ENCODE data around the gene PDLIM3. TPM values are rescaled to one million over a fixed set of nuclear protein-coding genes. Genes with fewer than 3 reads are reported as not detected.
A peak's percentile ranks its signal among the peaks of the same experiment; 100 is the strongest.

Gene PDLIM3
- total RNA-seq, 1 donor from 2014 or later: 63.0 TPM

DNA sequence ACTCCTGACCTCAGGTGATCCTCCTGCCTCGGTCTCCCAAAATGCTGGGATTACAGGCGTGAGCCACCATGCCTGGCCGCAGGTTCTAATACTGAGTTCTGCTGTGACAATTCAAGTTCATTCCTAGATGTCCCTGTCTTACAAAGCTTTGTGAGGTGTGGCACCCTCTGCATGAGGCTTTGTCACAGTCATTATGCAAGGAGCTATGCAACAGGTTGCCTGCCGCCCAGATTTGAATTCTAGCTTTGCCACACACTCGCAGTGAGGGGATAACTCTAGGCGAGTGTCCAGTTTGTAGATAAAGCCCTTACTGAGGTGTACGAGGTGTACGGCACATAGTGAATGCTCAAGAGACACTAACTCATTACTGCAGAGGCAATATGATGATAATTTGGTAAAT lies 67.3 kb downstream of the PDLIM3 start:
- Mint-ChIP-seq H3K4me1 (ENCODE audit: low read depth) (peaks cover 43% of the 10 kb centered on the region), H3K9me3 (ENCODE audit: low read depth) (no peaks in the 10 kb centered on the region), H3K4me3 (ENCODE audit: unreplicated experiment) (no peak overlapping the region), H3K36me3 (ENCODE audit: low read depth) (no peaks in the 10 kb centered on the region), H3K27ac (ENCODE audit: unreplicated experiment) (no peak overlapping the region), H3K27me3 (ENCODE audit: low read depth) (no peaks in the 10 kb centered on the region)
- no peak for DNase-seq (ENCODE audit: low spot score)
- TF ChIP-seq, protein P1, sequence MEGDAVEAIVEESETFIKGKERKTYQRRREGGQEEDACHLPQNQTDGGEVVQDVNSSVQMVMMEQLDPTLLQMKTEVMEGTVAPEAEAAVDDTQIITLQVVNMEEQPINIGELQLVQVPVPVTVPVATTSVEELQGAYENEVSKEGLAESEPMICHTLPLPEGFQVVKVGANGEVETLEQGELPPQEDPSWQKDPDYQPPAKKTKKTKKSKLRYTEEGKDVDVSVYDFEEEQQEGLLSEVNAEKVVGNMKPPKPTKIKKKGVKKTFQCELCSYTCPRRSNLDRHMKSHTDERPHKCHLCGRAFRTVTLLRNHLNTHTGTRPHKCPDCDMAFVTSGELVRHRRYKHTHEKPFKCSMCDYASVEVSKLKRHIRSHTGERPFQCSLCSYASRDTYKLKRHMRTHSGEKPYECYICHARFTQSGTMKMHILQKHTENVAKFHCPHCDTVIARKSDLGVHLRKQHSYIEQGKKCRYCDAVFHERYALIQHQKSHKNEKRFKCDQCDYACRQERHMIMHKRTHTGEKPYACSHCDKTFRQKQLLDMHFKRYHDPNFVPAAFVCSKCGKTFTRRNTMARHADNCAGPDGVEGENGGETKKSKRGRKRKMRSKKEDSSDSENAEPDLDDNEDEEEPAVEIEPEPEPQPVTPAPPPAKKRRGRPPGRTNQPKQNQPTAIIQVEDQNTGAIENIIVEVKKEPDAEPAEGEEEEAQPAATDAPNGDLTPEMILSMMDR (IDR thresholded peaks at IDR 0.05): no peak

DNA sequence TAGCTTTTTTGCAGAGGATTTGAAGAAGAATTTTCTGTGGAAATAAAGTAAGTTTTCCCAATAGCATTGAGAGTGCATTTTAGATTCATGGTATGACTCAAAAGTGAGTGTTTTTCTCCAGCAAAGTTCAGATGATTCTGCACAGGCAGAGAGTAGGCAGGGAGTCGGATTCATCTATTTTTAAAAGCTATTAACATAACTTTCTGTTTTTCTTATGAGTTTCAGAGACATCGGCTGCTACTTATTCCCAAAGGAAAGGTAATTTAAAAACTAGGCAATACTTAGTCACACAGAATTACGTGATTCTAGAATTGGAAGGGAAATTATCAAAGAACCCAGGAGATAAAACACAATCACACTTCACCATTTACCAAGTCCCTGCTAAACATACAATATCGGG lies 68.2 kb downstream of the PDLIM3 start:
- H3K9me3 Mint-ChIP-seq (ENCODE audit: low read depth): no peaks in the 10 kb centered on the region
- TF ChIP-seq, protein P1 (IDR thresholded peaks at IDR 0.05): no peak
- H3K27me3 Mint-ChIP-seq (ENCODE audit: low read depth): no peaks in the 10 kb centered on the region
- H3K4me3 Mint-ChIP-seq (ENCODE audit: unreplicated experiment): peak overlapping the region; percentile 49
- peaks cover 43% of the 10 kb centered on the region for H3K4me1 Mint-ChIP-seq (ENCODE audit: low read depth)
- no peak for DNase-seq (ENCODE audit: low spot score)
- peak overlapping the region; percentile 55 for H3K27ac Mint-ChIP-seq (ENCODE audit: unreplicated experiment)
- no peaks in the 10 kb centered on the region for H3K36me3 Mint-ChIP-seq (ENCODE audit: low read depth)

DNA sequence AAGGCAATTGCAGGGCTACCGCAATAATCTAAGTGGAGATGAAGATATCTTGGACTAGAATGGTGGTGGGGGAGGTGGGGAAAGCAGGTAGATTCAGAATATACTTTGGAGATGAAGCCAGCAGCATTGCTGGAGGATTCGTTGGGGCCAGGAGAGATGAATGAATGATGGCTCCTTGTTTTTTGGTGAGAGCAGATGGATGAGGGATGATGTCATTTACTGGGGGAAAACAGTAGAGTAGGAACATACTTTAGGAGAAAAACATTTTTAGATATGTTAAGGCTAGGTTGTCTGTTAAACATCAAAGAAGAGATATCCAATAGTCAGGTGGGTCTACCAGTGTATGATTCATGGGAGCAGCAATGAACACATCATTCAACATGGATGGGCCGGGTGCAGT lies 69.6 kb downstream of the PDLIM3 start:
- Mint-ChIP-seq H3K36me3 (ENCODE audit: low read depth) (no peaks in the 10 kb centered on the region), H3K27me3 (ENCODE audit: low read depth) (no peaks in the 10 kb centered on the region), H3K27ac (ENCODE audit: unreplicated experiment) (no peak overlapping the region), H3K4me3 (ENCODE audit: unreplicated experiment) (no peak overlapping the region), H3K9me3 (ENCODE audit: low read depth) (no peaks in the 10 kb centered on the region), H3K4me1 (ENCODE audit: low read depth) (peaks cover 43% of the 10 kb centered on the region)
- DNase-seq (ENCODE audit: low spot score): no peak
- TF ChIP-seq, protein P1 (IDR thresholded peaks at IDR 0.05): no peak

DNA sequence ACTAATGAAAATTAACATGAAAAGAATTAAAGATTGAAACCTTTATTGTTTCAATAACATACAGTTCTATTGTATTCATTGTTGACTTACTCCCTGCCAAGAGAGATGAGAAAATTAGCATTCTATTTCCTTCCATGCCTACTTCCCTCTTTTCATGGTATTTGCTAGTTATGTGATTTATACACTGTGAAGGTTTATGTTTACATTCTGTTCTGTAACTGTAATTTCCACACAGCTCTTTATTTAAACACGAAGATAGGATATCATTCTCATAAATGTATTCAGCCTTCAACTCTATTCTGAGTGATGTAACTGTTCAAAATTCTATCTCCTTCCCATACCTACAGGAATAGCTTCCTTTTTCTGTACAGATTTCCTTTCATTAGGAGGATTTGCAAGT lies 70.4 kb downstream of the PDLIM3 start:
- TF ChIP-seq, protein P1 (IDR thresholded peaks at IDR 0.05): no peak
- Mint-ChIP-seq H3K4me1 (ENCODE audit: low read depth) (peaks cover 38% of the 10 kb centered on the region), H3K4me3 (ENCODE audit: unreplicated experiment) (no peak overlapping the region), H3K27me3 (ENCODE audit: low read depth) (no peaks in the 10 kb centered on the region), H3K36me3 (ENCODE audit: low read depth) (peaks cover 2% of the 10 kb centered on the region), H3K27ac (ENCODE audit: unreplicated experiment) (no peak overlapping the region), H3K9me3 (ENCODE audit: low read depth) (no peaks in the 10 kb centered on the region)
- no peak for DNase-seq (ENCODE audit: low spot score)

DNA sequence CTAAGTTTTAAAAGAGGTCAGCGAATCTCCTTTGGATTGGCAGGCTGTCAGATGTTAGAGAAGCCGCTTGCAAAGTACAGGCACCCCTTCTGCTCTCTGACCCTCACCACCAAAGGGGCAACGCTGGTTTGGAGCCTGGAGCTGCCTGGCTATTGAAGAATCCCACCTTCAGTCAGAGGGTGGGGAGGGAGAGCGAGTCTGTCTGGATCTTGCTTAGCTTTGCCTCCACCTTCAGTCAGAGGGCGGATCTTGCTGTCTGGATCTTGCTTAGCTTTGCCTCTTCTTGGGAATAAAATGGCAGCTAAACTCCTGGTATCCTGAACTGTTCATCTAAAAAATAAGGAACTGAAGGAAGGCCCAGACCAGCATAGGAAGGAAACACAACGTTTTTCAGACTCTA lies 71.1 kb downstream of the PDLIM3 start:
- no peak overlapping the region for H3K27ac Mint-ChIP-seq (ENCODE audit: unreplicated experiment)
- no peak for DNase-seq (ENCODE audit: low spot score)
- TF ChIP-seq, protein P1 (IDR thresholded peaks at IDR 0.05): no peak
- no peaks in the 10 kb centered on the region for H3K9me3 Mint-ChIP-seq (ENCODE audit: low read depth)
- H3K36me3 Mint-ChIP-seq (ENCODE audit: low read depth): peaks cover 7% of the 10 kb centered on the region
- no peak overlapping the region for H3K4me3 Mint-ChIP-seq (ENCODE audit: unreplicated experiment)
- H3K27me3 Mint-ChIP-seq (ENCODE audit: low read depth): no peaks in the 10 kb centered on the region
- peaks cover 42% of the 10 kb centered on the region for H3K4me1 Mint-ChIP-seq (ENCODE audit: low read depth)
